ENCODE measurements around the gene RAB19.

DNA sequence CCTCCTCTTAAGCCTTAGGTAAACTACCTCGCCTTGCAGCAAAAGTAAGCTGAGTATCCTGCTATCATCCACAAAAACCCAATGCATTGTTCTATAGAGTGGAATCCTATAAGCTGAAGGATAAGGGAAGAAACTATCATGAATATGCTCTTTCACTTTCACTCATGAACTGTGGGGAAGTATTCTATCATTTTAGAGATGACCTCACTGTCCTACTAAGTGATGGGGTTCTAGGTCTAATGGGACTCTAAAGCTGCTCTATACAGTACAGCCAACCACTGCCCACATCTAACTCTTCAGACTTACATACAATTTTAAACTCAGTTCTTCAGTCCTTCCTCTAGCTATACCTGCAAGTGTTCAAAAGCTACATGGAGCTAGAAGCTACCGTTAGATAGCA is 59.3 kb downstream of the RAB19 start:
- TF ChIP-seq FOXJ3 (CRISPR knock-in tag; IDR thresholded peaks at IDR 0.05), result no peak
- TF ChIP-seq HNRNPL (IDR thresholded peaks at IDR 0.05; ENCODE audit: low read depth, low read length), result no peak
- TF ChIP-seq, protein P1, sequence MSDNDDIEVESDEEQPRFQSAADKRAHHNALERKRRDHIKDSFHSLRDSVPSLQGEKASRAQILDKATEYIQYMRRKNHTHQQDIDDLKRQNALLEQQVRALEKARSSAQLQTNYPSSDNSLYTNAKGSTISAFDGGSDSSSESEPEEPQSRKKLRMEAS (CRISPR knock-in tag; IDR thresholded peaks at IDR 0.05), result no peak
- no peak for TF ChIP-seq GABPA (tag; conservative IDR thresholded peaks at IDR 0.05; ENCODE audit: low read depth)
- no peak for TF ChIP-seq SMC3 (conservative IDR thresholded peaks at IDR 0.05; ENCODE audit: insufficient read depth, low read depth, low read length)
- no peak for TF ChIP-seq CAMTA2 (CRISPR knock-in tag; conservative IDR thresholded peaks at IDR 0.05)
- TF ChIP-seq CBX8 (IDR thresholded peaks at IDR 0.05; ENCODE audit: borderline replicate concordance, extremely low read depth, low read depth, low read length, poor library complexity, severe bottlenecking), result no peak
- TF ChIP-seq FOS (IDR thresholded peaks at IDR 0.05; ENCODE audit: extremely low read depth, insufficient read length), result no peak
- TF ChIP-seq ZBTB8A (IDR thresholded peaks at IDR 0.05; ENCODE audit: partially characterized antibody), result no peak
- TF ChIP-seq NFYB (IDR thresholded peaks at IDR 0.05; ENCODE audit: extremely low read depth, insufficient read length), result no peak
- TF ChIP-seq SAFB (IDR thresholded peaks at IDR 0.05; ENCODE audit: borderline replicate concordance, low read depth, low read length), result no peak
- TF ChIP-seq, protein P2, sequence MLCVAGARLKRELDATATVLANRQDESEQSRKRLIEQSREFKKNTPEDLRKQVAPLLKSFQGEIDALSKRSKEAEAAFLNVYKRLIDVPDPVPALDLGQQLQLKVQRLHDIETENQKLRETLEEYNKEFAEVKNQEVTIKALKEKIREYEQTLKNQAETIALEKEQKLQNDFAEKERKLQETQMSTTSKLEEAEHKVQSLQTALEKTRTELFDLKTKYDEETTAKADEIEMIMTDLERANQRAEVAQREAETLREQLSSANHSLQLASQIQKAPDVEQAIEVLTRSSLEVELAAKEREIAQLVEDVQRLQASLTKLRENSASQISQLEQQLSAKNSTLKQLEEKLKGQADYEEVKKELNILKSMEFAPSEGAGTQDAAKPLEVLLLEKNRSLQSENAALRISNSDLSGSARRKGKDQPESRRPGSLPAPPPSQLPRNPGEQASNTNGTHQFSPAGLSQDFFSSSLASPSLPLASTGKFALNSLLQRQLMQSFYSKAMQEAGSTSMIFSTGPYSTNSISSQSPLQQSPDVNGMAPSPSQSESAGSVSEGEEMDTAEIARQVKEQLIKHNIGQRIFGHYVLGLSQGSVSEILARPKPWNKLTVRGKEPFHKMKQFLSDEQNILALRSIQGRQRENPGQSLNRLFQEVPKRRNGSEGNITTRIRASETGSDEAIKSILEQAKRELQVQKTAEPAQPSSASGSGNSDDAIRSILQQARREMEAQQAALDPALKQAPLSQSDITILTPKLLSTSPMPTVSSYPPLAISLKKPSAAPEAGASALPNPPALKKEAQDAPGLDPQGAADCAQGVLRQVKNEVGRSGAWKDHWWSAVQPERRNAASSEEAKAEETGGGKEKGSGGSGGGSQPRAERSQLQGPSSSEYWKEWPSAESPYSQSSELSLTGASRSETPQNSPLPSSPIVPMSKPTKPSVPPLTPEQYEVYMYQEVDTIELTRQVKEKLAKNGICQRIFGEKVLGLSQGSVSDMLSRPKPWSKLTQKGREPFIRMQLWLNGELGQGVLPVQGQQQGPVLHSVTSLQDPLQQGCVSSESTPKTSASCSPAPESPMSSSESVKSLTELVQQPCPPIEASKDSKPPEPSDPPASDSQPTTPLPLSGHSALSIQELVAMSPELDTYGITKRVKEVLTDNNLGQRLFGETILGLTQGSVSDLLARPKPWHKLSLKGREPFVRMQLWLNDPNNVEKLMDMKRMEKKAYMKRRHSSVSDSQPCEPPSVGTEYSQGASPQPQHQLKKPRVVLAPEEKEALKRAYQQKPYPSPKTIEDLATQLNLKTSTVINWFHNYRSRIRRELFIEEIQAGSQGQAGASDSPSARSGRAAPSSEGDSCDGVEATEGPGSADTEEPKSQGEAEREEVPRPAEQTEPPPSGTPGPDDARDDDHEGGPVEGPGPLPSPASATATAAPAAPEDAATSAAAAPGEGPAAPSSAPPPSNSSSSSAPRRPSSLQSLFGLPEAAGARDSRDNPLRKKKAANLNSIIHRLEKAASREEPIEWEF (CRISPR knock-in tag; IDR thresholded peaks at IDR 0.05), result no peak
